Suprapubic skin (tissue), 4 donors: ENCODE measurements around the gene TRIM66.

Experiments
- CTCF ChIP-seq, 2 donors: fragments of 200-600 bp in 1 of 2; fragments of 450-650 bp in 1 of 2; sonication (generic) in 1 of 2; IDR thresholded peaks; one replicate each; pipeline ENCODE4 v1.5.1; 2016 to 2019; ENCODE audit warnings: antibody characterized with exemption in 2 of 2, mild to moderate bottlenecking in 1 of 2, moderate library complexity in 1 of 2
- EP300 ChIP-seq: sonication (generic); formaldehyde crosslinking; IDR thresholded peaks from one replicate; pipeline ENCODE4 v1.6.1; 2017; ENCODE audit warnings: antibody characterized with exemption
- POLR2A ChIP-seq, 2 donors: fragments of 450-650 bp; IDR thresholded peaks; one replicate each; pipeline ENCODE4 v1.6.1; 2017; ENCODE audit warnings: antibody characterized with exemption in 2 of 2, mild to moderate bottlenecking in 2 of 2, moderate library complexity in 2 of 2
- POLR2AphosphoS5 ChIP-seq, 3 donors: sonication (generic); formaldehyde crosslinking; IDR thresholded peaks; one replicate each; pipeline ENCODE4 v1.6.1; 2017; ENCODE audit warnings: antibody characterized with exemption in 3 of 3

GRCh38 chr11:8672346-8672745, 10.1 kb downstream of the TRIM66 start:
- TF ChIP-seq CTCF (IDR thresholded peaks at IDR 0.05): no peak
- TF ChIP-seq EP300: no peak
- no peak for TF ChIP-seq POLR2A (IDR thresholded peaks at IDR 0.05)
- TF ChIP-seq POLR2AphosphoS5 (IDR thresholded peaks at IDR 0.05): no peak
